Right lobe of liver (tissue), 4 donors: ENCODE measurements around the gene PLCB4.

Experiments
- POLR2A ChIP-seq: fragments of 450-650 bp; IDR thresholded peaks from one replicate; pipeline ENCODE4 v1.6.1; 2017; ENCODE audit warnings: antibody characterized with exemption, mild to moderate bottlenecking
- TF ChIP-seq, protein P1 (sequence below), 4 donors: fragments of 200-600 bp in 3 of 4; fragments of 450-650 bp in 1 of 4; IDR thresholded peaks; one replicate each; pipeline versions ENCODE4 v1.5.1 to v1.8.0; 2016 to 2022; ENCODE audit warnings: antibody characterized with exemption in 4 of 4, mild to moderate bottlenecking in 2 of 4
- donor health status: DM: no; HTN: no; CAD: no.
- donor health status: DM: no; HTN: no; CAD: no.
- donor health status: DM: no; HTN: yes; CAD: no.

DNA sequence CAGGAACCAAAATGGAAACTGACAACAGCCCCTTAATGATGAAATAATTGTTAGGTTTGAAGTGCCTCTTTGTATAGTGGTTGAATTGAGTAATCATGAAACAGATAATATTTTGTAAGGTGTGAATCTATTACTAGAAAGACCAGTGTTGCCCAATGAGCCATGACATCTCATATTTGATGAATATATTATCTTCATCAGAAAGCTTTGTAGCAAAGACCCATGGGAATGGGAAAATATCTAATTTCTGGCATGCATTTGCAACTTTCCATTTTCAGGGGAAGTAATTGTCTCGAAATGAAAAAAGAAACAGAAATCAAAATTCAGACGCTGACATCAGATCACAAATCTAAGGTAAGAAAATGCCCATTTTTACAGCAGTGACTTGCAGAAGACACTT is 388.2 kb downstream of the PLCB4 start:
- TF ChIP-seq, protein P1, sequence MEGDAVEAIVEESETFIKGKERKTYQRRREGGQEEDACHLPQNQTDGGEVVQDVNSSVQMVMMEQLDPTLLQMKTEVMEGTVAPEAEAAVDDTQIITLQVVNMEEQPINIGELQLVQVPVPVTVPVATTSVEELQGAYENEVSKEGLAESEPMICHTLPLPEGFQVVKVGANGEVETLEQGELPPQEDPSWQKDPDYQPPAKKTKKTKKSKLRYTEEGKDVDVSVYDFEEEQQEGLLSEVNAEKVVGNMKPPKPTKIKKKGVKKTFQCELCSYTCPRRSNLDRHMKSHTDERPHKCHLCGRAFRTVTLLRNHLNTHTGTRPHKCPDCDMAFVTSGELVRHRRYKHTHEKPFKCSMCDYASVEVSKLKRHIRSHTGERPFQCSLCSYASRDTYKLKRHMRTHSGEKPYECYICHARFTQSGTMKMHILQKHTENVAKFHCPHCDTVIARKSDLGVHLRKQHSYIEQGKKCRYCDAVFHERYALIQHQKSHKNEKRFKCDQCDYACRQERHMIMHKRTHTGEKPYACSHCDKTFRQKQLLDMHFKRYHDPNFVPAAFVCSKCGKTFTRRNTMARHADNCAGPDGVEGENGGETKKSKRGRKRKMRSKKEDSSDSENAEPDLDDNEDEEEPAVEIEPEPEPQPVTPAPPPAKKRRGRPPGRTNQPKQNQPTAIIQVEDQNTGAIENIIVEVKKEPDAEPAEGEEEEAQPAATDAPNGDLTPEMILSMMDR (IDR thresholded peaks at IDR 0.05), result no peak
- no peak for TF ChIP-seq POLR2A
